ENCODE measurements around the gene CHMP1A. TPM values are rescaled to one million over a fixed set of nuclear protein-coding genes. Genes with fewer than 3 reads are reported as not detected.

CHMP1A gene
- total and polyA plus RNA-seq, 2 donors (not counting 1 experiment from before 2014, with no cell fraction given): 61.0 to 66.2 TPM

DNA sequence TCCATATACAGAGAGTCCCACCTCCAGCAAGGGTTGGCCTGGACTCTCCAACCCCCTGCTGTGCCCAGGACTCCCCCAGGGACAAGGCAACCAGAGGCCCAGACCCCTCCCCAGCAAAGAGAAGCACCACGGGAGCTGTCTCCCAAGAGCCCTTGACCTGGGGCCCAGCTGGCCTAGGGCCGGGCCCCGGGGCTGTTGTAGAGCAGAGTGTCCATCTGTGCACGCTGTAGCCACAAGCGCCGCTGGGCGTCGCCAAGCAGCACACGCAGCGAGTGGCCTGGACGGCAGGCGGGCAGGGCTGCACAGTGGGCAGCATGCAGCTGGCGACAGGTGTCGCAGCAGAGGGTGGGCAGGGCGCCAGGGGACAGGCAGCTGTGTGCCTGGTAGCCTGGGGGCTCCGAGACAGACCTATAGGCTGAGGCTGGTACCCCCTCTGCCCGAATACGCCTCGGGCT, 39.7 kb upstream of the CHMP1A start:
- no peaks in the 10 kb centered on the region for H4K20me1 ChIP-seq (ENCODE audit: control insufficient read depth, extremely low read depth, insufficient read depth, low read length)
- no peaks in the 10 kb centered on the region for H3K79me2 ChIP-seq (ENCODE audit: control insufficient read depth, insufficient read depth, low read length)
- H3K27ac ChIP-seq (ENCODE audit: insufficient read depth, low read length): no peak overlapping the region
- H3K4me3 ChIP-seq (replicated peaks in 1 of 4; ENCODE audit: control extremely low read depth in 1 of 4, insufficient read depth in 1 of 4, low read depth in 3 of 4, low read length in 4 of 4): no peak overlapping the region
- no peaks in the 10 kb centered on the region for H3K27me3 ChIP-seq (ENCODE audit: control insufficient read depth, insufficient read depth, low read length)
- no peaks in the 10 kb centered on the region for H3K9me3 ChIP-seq (ENCODE audit: control insufficient read depth, insufficient read depth, low read depth, low read length)
- H3K4me2 ChIP-seq (ENCODE audit: extremely low read depth, insufficient read depth, low read length): no peak overlapping the region
- DNase-seq (ENCODE audit: low read depth in 2 of 2): no peak
- no peak overlapping the region for H2AFZ ChIP-seq (ENCODE audit: low read length)
- TF ChIP-seq EZH2 (IDR thresholded peaks at IDR 0.05; ENCODE audit: low read length, missing control alignments): no peak
- TF ChIP-seq, protein P1, sequence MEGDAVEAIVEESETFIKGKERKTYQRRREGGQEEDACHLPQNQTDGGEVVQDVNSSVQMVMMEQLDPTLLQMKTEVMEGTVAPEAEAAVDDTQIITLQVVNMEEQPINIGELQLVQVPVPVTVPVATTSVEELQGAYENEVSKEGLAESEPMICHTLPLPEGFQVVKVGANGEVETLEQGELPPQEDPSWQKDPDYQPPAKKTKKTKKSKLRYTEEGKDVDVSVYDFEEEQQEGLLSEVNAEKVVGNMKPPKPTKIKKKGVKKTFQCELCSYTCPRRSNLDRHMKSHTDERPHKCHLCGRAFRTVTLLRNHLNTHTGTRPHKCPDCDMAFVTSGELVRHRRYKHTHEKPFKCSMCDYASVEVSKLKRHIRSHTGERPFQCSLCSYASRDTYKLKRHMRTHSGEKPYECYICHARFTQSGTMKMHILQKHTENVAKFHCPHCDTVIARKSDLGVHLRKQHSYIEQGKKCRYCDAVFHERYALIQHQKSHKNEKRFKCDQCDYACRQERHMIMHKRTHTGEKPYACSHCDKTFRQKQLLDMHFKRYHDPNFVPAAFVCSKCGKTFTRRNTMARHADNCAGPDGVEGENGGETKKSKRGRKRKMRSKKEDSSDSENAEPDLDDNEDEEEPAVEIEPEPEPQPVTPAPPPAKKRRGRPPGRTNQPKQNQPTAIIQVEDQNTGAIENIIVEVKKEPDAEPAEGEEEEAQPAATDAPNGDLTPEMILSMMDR (conservative IDR thresholded peaks at IDR 0.05 in 1 of 2, IDR thresholded peaks at IDR 0.05 in 1 of 2; ENCODE audit: low read depth in 1 of 2, low read length in 2 of 2): no peak
- no peak overlapping the region for H3K9ac ChIP-seq (ENCODE audit: insufficient read depth, low read length)
- peaks cover 12% of the 10 kb centered on the region for H3K4me1 ChIP-seq (ENCODE audit: control insufficient read depth, extremely low read depth, insufficient read depth, low read length)
- H3K36me3 ChIP-seq (ENCODE audit: control insufficient read depth, insufficient read depth, low read length): peaks cover 31% of the 10 kb centered on the region

DNA sequence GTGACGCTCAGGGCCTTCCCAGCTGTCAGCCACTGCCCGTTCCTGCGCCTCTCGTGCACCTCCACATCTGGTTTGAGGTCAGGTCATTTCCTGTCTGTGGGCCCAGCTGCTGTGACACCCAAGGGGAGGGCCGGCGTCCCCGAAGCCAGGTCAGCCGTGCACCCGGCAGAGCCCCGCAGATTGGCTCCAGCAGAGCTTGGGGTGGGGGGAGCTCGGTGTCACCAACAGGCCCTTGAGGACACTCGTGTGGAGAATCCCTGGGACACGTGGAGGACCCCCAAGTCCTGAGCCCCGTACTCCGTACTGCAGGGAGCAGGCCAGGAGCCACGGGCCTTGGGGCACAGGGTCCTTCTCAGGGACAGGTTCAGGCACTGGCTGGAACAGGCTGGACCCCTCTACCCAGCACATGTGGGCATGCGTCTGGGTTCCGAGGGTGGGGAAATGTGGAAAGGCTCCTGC, 39.2 kb upstream of the CHMP1A start:
- H3K4me2 ChIP-seq (ENCODE audit: extremely low read depth, insufficient read depth, low read length): no peak overlapping the region
- H3K36me3 ChIP-seq (ENCODE audit: control insufficient read depth, insufficient read depth, low read length): peaks cover 36% of the 10 kb centered on the region
- H3K9me3 ChIP-seq (ENCODE audit: control insufficient read depth, insufficient read depth, low read depth, low read length): no peaks in the 10 kb centered on the region
- DNase-seq (ENCODE audit: low read depth in 2 of 2): peak in 1 of 2 donors; percentile 18
- no peak for TF ChIP-seq EZH2 (IDR thresholded peaks at IDR 0.05; ENCODE audit: low read length, missing control alignments)
- TF ChIP-seq, protein P1 (conservative IDR thresholded peaks at IDR 0.05 in 1 of 2, IDR thresholded peaks at IDR 0.05 in 1 of 2; ENCODE audit: low read depth in 1 of 2, low read length in 2 of 2): no peak
- H3K79me2 ChIP-seq (ENCODE audit: control insufficient read depth, insufficient read depth, low read length): no peaks in the 10 kb centered on the region
- no peaks in the 10 kb centered on the region for H4K20me1 ChIP-seq (ENCODE audit: control insufficient read depth, extremely low read depth, insufficient read depth, low read length)
- no peak overlapping the region for H2AFZ ChIP-seq (ENCODE audit: low read length)
- no peak overlapping the region for H3K9ac ChIP-seq (ENCODE audit: insufficient read depth, low read length)
- no peak overlapping the region for H3K27ac ChIP-seq (ENCODE audit: insufficient read depth, low read length)
- H3K4me3 ChIP-seq (replicated peaks in 1 of 4; ENCODE audit: control extremely low read depth in 1 of 4, insufficient read depth in 1 of 4, low read depth in 3 of 4, low read length in 4 of 4): no peak overlapping the region
- peaks cover 11% of the 10 kb centered on the region for H3K4me1 ChIP-seq (ENCODE audit: control insufficient read depth, extremely low read depth, insufficient read depth, low read length)
- H3K27me3 ChIP-seq (ENCODE audit: control insufficient read depth, insufficient read depth, low read length): no peaks in the 10 kb centered on the region

DNA sequence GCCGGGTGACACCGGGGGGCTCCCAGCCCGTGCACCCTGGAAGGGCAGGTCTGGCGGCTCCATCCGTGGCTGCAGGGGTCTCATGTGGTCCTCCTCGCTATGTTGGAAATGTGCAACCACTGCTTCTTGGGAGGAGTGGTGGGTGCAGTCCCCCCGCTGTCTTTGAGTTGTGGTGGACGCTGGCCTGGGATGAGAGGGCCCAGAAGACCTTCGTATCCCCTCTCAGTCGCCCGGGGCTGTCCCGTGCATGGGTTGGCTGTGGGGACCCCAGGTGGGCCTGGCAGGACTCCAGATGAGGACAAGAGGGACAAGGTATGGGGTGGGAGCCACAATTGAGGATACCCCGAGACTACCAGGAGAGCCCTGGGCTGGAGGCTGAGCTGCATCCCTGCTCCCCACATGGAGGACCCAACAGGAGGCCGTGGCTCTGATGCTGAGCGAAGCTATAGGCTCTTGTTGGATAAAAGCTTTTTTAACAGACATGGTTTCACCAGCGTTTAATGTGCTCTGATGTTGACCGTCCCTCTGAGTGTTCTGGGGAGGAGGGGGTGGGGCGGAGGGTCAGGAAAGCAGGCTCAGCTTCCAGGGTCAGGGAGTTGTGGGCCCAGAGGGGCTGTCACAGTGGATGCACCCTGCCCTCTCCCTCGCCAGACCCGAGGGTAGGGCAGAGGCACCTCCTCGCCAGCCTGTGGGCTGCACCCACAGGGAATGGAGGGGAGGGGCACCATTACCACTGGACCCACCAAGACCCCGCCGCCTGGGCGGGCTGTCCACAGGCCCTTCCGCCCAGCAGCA, 38.6 kb upstream of the CHMP1A start:
- Histone ChIP-seq H3K27ac (ENCODE audit: insufficient read depth, low read length) (no peak overlapping the region), H4K20me1 (ENCODE audit: control insufficient read depth, extremely low read depth, insufficient read depth, low read length) (no peaks in the 10 kb centered on the region), H3K4me1 (ENCODE audit: control insufficient read depth, extremely low read depth, insufficient read depth, low read length) (peaks cover 10% of the 10 kb centered on the region), H3K9ac (ENCODE audit: insufficient read depth, low read length) (no peak overlapping the region), H3K9me3 (ENCODE audit: control insufficient read depth, insufficient read depth, low read depth, low read length) (no peaks in the 10 kb centered on the region), H3K36me3 (ENCODE audit: control insufficient read depth, insufficient read depth, low read length) (peaks cover 40% of the 10 kb centered on the region), H3K4me2 (ENCODE audit: extremely low read depth, insufficient read depth, low read length) (no peak overlapping the region), H2AFZ (ENCODE audit: low read length) (no peak overlapping the region), H3K27me3 (ENCODE audit: control insufficient read depth, insufficient read depth, low read length) (no peaks in the 10 kb centered on the region), H3K79me2 (ENCODE audit: control insufficient read depth, insufficient read depth, low read length) (no peaks in the 10 kb centered on the region), H3K4me3 (replicated peaks in 1 of 4; ENCODE audit: control extremely low read depth in 1 of 4, insufficient read depth in 1 of 4, low read depth in 3 of 4, low read length in 4 of 4) (no peak overlapping the region)
- TF ChIP-seq EZH2 (IDR thresholded peaks at IDR 0.05; ENCODE audit: low read length, missing control alignments): no peak
- TF ChIP-seq, protein P1 (conservative IDR thresholded peaks at IDR 0.05 in 1 of 2, IDR thresholded peaks at IDR 0.05 in 1 of 2; ENCODE audit: low read depth in 1 of 2, low read length in 2 of 2): no peak
- no peak for DNase-seq (ENCODE audit: low read depth in 2 of 2)
